HG03095 (cell line): ENCODE data around the gene TEAD1.

Experiments
- ATAC-seq: cut with Tn5 transposase; IDR thresholded peaks from one replicate; pipeline ENCODE4 v1.9.1; 2021; ENCODE audit warnings: moderate library complexity; ENCODE audit not compliant: unreplicated experiment

Gene TEAD1

GRCh38 chr11:12829540-12830314 lies 155.5 kb downstream of the TEAD1 start:
- ATAC-seq: no peak

GRCh38 chr11:12831471-12832202 lies 157.4 kb downstream of the TEAD1 start:
- no peak for ATAC-seq

- no peak for ATAC-seq
Measured at GRCh38 chr11:12832480-12833224, 158.4 kb downstream of the TEAD1 start.

- no peak for ATAC-seq
Measured at GRCh38 chr11:12834166-12834565, 159.9 kb downstream of the TEAD1 start.

- no peak for ATAC-seq
Measured at GRCh38 chr11:12834630-12835029, 160.4 kb downstream of the TEAD1 start.

GRCh38 chr11:12835286-12835685 lies 161.1 kb downstream of the TEAD1 start:
- no peak for ATAC-seq

GRCh38 chr11:12838463-12839123 lies 164.4 kb downstream of the TEAD1 start:
- no peak for ATAC-seq

GRCh38 chr11:12840871-12841660 lies 166.8 kb downstream of the TEAD1 start:
- no peak for ATAC-seq

GRCh38 chr11:12841946-12842630 lies 167.9 kb downstream of the TEAD1 start:
- ATAC-seq: no peak

- no peak for ATAC-seq
Measured at GRCh38 chr11:12842933-12843636, 168.9 kb downstream of the TEAD1 start.

GRCh38 chr11:12845163-12845562 lies 170.9 kb downstream of the TEAD1 start:
- no peak for ATAC-seq

GRCh38 chr11:12845739-12846358 lies 171.6 kb downstream of the TEAD1 start:
- ATAC-seq: no peak

GRCh38 chr11:12846786-12847615 lies 172.8 kb downstream of the TEAD1 start:
- no peak for ATAC-seq

GRCh38 chr11:12848413-12848812 lies 174.2 kb downstream of the TEAD1 start:
- ATAC-seq: no peak

- no peak for ATAC-seq
Measured at GRCh38 chr11:12853325-12853651, 179.1 kb downstream of the TEAD1 start.

- no peak for ATAC-seq
Measured at GRCh38 chr11:12853652-12854296, 179.6 kb downstream of the TEAD1 start.

GRCh38 chr11:12854297-12854661 lies 180.1 kb downstream of the TEAD1 start:
- ATAC-seq: no peak

GRCh38 chr11:12854829-12855228 lies 180.6 kb downstream of the TEAD1 start:
- ATAC-seq: no peak
